Neutrophil (primary cell): ENCODE measurements around the gene STK25.

Experiments used
- H3K27ac ChIP-seq: fragments of 200-600 bp; sonication (generic); 2 replicates; pipeline ENCODE4 v1.5.1; 2016; ENCODE audit warnings: mild to moderate bottlenecking, moderate library complexity
- H3K27me3 ChIP-seq: fragments of 200-600 bp; sonication (generic); 2 replicates; pipeline ENCODE4 v1.6.0; 2016; ENCODE audit warnings: mild to moderate bottlenecking
- H3K36me3 ChIP-seq: fragments of 200-600 bp; sonication (generic); 2 replicates; pipeline ENCODE4 v1.5.1; 2017
- H3K4me1 ChIP-seq, 2 experiments: fragments of 200-600 bp in 1 of 2; sonication (generic) in 1 of 2; 1 replicate in 1 of 2; 2 replicates in 1 of 2; pipeline versions ENCODE4 v1.5.1 to v1.6.1; 2013 to 2016; ENCODE audit warnings: low read depth in 1 of 2, low read length in 1 of 2, mild to moderate bottlenecking in 1 of 2, moderate library complexity in 1 of 2; ENCODE audit not compliant: control insufficient read depth in 1 of 2, insufficient read depth in 1 of 2
- H3K4me3 ChIP-seq, 2 experiments: fragments of 200-600 bp in 1 of 2; sonication (generic) in 1 of 2; 1 replicate in 1 of 2; 2 replicates in 1 of 2; pipeline ENCODE4 v1.5.1; 2013 to 2016; ENCODE audit warnings: low read depth in 1 of 2, low read length in 1 of 2, mild to moderate bottlenecking in 1 of 2, moderate library complexity in 1 of 2
- H3K9me3 ChIP-seq: fragments of 200-600 bp; sonication (generic); 2 replicates; pipeline ENCODE4 v1.5.1; 2016
- TF ChIP-seq, protein P1 (sequence below): fragments of 200-600 bp; sonication (generic); IDR thresholded peaks from 2 replicates; pipeline ENCODE4 v1.5.1; 2016; ENCODE audit warnings: antibody characterized with exemption

Gene STK25

DNA sequence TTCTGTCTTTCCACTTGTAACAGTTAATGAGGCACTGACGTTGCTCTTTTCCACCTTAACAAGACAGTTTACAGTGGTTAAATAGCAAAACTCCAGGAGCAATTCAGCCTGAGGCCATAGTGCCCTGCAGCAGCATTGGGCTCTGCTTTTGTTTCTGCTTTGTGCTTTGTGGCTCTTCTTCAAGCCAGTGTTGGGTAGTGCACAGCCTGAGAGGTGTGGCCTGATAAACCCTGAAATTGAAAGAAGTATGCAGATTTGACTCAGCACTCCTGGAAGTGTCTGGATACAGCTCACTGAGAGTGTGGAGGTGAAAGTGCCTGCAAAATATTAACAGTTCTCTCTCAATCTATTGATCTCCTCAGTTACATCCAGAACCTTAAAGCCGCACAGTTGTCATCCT is 63.0 kb downstream of the STK25 start:
- H3K27ac ChIP-seq: no peak overlapping the region
- H3K36me3 ChIP-seq: no peaks in the 10 kb centered on the region
- H3K27me3 ChIP-seq: peaks cover 90% of the 10 kb centered on the region
- TF ChIP-seq, protein P1, sequence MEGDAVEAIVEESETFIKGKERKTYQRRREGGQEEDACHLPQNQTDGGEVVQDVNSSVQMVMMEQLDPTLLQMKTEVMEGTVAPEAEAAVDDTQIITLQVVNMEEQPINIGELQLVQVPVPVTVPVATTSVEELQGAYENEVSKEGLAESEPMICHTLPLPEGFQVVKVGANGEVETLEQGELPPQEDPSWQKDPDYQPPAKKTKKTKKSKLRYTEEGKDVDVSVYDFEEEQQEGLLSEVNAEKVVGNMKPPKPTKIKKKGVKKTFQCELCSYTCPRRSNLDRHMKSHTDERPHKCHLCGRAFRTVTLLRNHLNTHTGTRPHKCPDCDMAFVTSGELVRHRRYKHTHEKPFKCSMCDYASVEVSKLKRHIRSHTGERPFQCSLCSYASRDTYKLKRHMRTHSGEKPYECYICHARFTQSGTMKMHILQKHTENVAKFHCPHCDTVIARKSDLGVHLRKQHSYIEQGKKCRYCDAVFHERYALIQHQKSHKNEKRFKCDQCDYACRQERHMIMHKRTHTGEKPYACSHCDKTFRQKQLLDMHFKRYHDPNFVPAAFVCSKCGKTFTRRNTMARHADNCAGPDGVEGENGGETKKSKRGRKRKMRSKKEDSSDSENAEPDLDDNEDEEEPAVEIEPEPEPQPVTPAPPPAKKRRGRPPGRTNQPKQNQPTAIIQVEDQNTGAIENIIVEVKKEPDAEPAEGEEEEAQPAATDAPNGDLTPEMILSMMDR: no peak
- H3K9me3 ChIP-seq: no peaks in the 10 kb centered on the region
- no peak overlapping the region for H3K4me3 ChIP-seq
- peaks cover 12% of the 10 kb centered on the region in 2 experiments for H3K4me1 ChIP-seq

DNA sequence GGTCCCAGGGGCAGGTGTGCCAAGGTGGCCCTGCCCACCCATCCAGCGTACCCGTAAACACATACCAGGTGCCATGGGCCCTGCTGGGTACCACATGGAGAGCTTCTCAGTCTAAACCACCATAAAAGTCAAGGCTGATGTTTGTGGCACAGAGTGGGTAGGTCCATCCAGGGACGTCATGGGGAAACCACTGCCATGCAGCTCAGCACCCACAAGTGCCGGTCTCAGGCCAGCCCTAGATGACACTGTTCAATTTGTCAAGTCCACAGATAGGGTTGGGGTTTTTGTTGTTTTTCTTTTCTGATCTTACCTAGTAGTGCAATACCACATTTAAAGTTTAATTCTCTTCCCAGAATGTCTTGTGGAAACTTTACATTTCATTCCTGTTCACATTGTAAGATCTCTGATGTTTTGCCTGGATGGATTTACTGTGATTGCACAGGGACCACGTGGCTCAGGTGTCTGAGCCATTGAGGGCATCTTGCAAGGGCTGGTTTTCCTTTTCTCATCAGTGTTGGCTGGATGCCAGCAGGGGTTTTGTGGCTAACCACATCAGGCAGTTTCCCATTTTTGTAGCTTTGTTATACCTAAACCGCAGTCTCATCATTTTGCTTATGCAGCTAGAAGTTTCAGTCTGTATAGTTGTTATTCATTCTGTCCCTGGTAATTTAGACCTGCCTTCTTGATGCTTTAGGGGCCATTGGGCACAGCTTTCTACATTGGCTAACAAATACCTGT is 64.7 kb downstream of the STK25 start:
- Histone ChIP-seq H3K4me3 (no peak overlapping the region), H3K27me3 (peaks cover 87% of the 10 kb centered on the region), H3K36me3 (no peaks in the 10 kb centered on the region), H3K4me1 (peaks cover 12% of the 10 kb centered on the region in 2 experiments), H3K27ac (no peak overlapping the region), H3K9me3 (no peaks in the 10 kb centered on the region)
- TF ChIP-seq, protein P1: no peak
